NT2/D1 (cell line): ENCODE data around the gene NPAS3.

Source experiments
- SUZ12 ChIP-seq: IDR thresholded peaks from 2 replicates; pipeline ENCODE4 v1.6.1; 2011; ENCODE audit not compliant: insufficient read length, insufficient read depth; ENCODE audit errors: extremely low read depth
- YY1 ChIP-seq: IDR thresholded peaks from 2 replicates; pipeline ENCODE4 v1.6.1; 2011; ENCODE audit not compliant: insufficient read length, insufficient read depth
- ZNF274 ChIP-seq: IDR thresholded peaks from 2 replicates; pipeline ENCODE4 v1.6.1; 2011; ENCODE audit warnings: mild to moderate bottlenecking, low read depth, low read length

- TF ChIP-seq ZNF274 (no peak), YY1 (no peak), SUZ12 (no peak)
Observed at GRCh38 chr14:33773205-33774030, 834.7 kb downstream of the NPAS3 start.
